HG03565 (cell line): ENCODE results near the gene CECR2.

Source experiments
- ATAC-seq: cut with Tn5 transposase; IDR thresholded peaks from one replicate; pipeline ENCODE4 v1.9.1; 2021; ENCODE audit warnings: mild to moderate bottlenecking, moderate library complexity; ENCODE audit not compliant: unreplicated experiment

CECR2 gene

GRCh38 chr22:17444204-17444504 is 74.9 kb downstream of the CECR2 start:
- no peak for ATAC-seq

- no peak for ATAC-seq
These were observed 77.4 kb downstream of the CECR2 start for GRCh38 chr22:17446698-17447097.

- ATAC-seq, result no peak
These were observed 82.1 kb downstream of the CECR2 start for GRCh38 chr22:17451316-17451715.

- ATAC-seq, result no peak
These were observed 91.6 kb downstream of the CECR2 start for GRCh38 chr22:17460895-17461294.

- no peak for ATAC-seq
These were observed 101.7 kb downstream of the CECR2 start for GRCh38 chr22:17470880-17471500.

GRCh38 chr22:17471886-17472535 is 102.8 kb downstream of the CECR2 start:
- ATAC-seq, result no peak

GRCh38 chr22:17472932-17473331 is 103.7 kb downstream of the CECR2 start:
- ATAC-seq, result no peak

GRCh38 chr22:17475318-17476230 is 106.3 kb downstream of the CECR2 start:
- no peak for ATAC-seq

GRCh38 chr22:17476838-17477237 is 107.6 kb downstream of the CECR2 start:
- ATAC-seq, result no peak

- no peak for ATAC-seq
These were observed 108.2 kb downstream of the CECR2 start for GRCh38 chr22:17477391-17477833.

- ATAC-seq, result no peak
These were observed 109.9 kb downstream of the CECR2 start for GRCh38 chr22:17479135-17479534.

- ATAC-seq, result peak; percentile 42
These were observed 112.2 kb downstream of the CECR2 start for GRCh38 chr22:17481424-17481823.

GRCh38 chr22:17483688-17484372 is 114.6 kb downstream of the CECR2 start:
- no peak for ATAC-seq

- ATAC-seq, result no peak
These were observed 115.3 kb downstream of the CECR2 start for GRCh38 chr22:17484608-17485007.

- ATAC-seq, result no peak
These were observed 117.1 kb downstream of the CECR2 start for GRCh38 chr22:17486313-17486712.

GRCh38 chr22:17486719-17487118 is 117.5 kb downstream of the CECR2 start:
- no peak for ATAC-seq

- ATAC-seq, result no peak
These were observed 119.8 kb downstream of the CECR2 start for GRCh38 chr22:17489101-17489500.

- no peak for ATAC-seq
These were observed 121.9 kb downstream of the CECR2 start for GRCh38 chr22:17491090-17491640.

GRCh38 chr22:17492247-17492646 is 123.0 kb downstream of the CECR2 start:
- no peak for ATAC-seq

GRCh38 chr22:17493419-17493981 is 124.2 kb downstream of the CECR2 start:
- ATAC-seq, result no peak

- no peak for ATAC-seq
These were observed 127.6 kb downstream of the CECR2 start for GRCh38 chr22:17496841-17497240.
